ENCODE measurements around the gene PWWP2B.

PWWP2B gene

GRCh38 chr10:132461683-132462231, 64.8 kb downstream of the PWWP2B start:
- Histone ChIP-seq H3K4me1 (ENCODE audit: low read length) (no peaks in the 10 kb centered on the region), H3K79me2 (ENCODE audit: low read length) (no peaks in the 10 kb centered on the region)

GRCh38 chr10:132462463-132463332, 65.7 kb downstream of the PWWP2B start:
- Histone ChIP-seq H4K20me1 (ENCODE audit: insufficient read depth, low read length) (no peaks in the 10 kb centered on the region), H3K9ac (ENCODE audit: low read length) (no peak overlapping the region), H2AFZ (ENCODE audit: low read depth, low read length) (no peak overlapping the region), H3K79me2 (ENCODE audit: low read length) (no peaks in the 10 kb centered on the region), H3K4me3 (ENCODE audit: low read length) (no peak overlapping the region), H3K36me3 (replicated peaks; ENCODE audit: low read depth, low read length) (no peaks in the 10 kb centered on the region), H3K9me3 (ENCODE audit: insufficient read depth, low read length) (no peaks in the 10 kb centered on the region), H3K27ac (ENCODE audit: low read length) (no peak overlapping the region), H3K4me2 (ENCODE audit: low read length) (no peak overlapping the region), H3K4me1 (ENCODE audit: low read length) (no peaks in the 10 kb centered on the region), H3K27me3 (ENCODE audit: low read depth, low read length) (no peaks in the 10 kb centered on the region; the same call in 1 of the 2 replicates)
- TF ChIP-seq CTCF (IDR thresholded peaks at IDR 0.05; ENCODE audit: low read depth, low read length) = no peak
- TF ChIP-seq EZH2phosphoT487 (IDR thresholded peaks at IDR 0.05; ENCODE audit: low read depth) = no peak

More at GRCh38 chr10:132461683-132462231, 64.8 kb downstream of the PWWP2B start:
- Histone ChIP-seq H3K27me3 (ENCODE audit: low read depth, low read length) (no peaks in the 10 kb centered on the region; the same call in 1 of the 2 replicates), H3K9me3 (ENCODE audit: insufficient read depth, low read length) (no peaks in the 10 kb centered on the region), H3K27ac (ENCODE audit: low read length) (no peak overlapping the region), H2AFZ (ENCODE audit: low read depth, low read length) (no peak overlapping the region), H4K20me1 (ENCODE audit: insufficient read depth, low read length) (no peaks in the 10 kb centered on the region), H3K4me2 (ENCODE audit: low read length) (no peak overlapping the region), H3K4me3 (ENCODE audit: low read length) (no peak overlapping the region), H3K9ac (ENCODE audit: low read length) (no peak overlapping the region), H3K36me3 (replicated peaks; ENCODE audit: low read depth, low read length) (no peaks in the 10 kb centered on the region)
- no peak for TF ChIP-seq EZH2phosphoT487 (IDR thresholded peaks at IDR 0.05; ENCODE audit: low read depth)
- TF ChIP-seq CTCF (IDR thresholded peaks at IDR 0.05; ENCODE audit: low read depth, low read length) = no peak

- H3K27ac ChIP-seq (ENCODE audit: low read length) = no peak overlapping the region
- H3K4me3 ChIP-seq (ENCODE audit: low read length) = no peak overlapping the region
- no peaks in the 10 kb centered on the region; the same call in 1 of the 2 replicates for H3K27me3 ChIP-seq (ENCODE audit: low read depth, low read length)
- H3K4me1 ChIP-seq (ENCODE audit: low read length) = no peaks in the 10 kb centered on the region
- H4K20me1 ChIP-seq (ENCODE audit: insufficient read depth, low read length) = no peaks in the 10 kb centered on the region
- H3K4me2 ChIP-seq (ENCODE audit: low read length) = no peak overlapping the region
- no peaks in the 10 kb centered on the region for H3K9me3 ChIP-seq (ENCODE audit: insufficient read depth, low read length)
- H3K36me3 ChIP-seq (replicated peaks; ENCODE audit: low read depth, low read length) = no peaks in the 10 kb centered on the region
- no peaks in the 10 kb centered on the region for H3K79me2 ChIP-seq (ENCODE audit: low read length)
- no peak overlapping the region for H3K9ac ChIP-seq (ENCODE audit: low read length)
- H2AFZ ChIP-seq (ENCODE audit: low read depth, low read length) = no peak overlapping the region
- no peak for TF ChIP-seq EZH2phosphoT487 (IDR thresholded peaks at IDR 0.05; ENCODE audit: low read depth)
- no peak for TF ChIP-seq CTCF (IDR thresholded peaks at IDR 0.05; ENCODE audit: low read depth, low read length)
Observed at GRCh38 chr10:132463333-132464255, 66.6 kb downstream of the PWWP2B start.
